Measurements from ENCODE around the gene PALMD.

- no peak for TF ChIP-seq CTCF (IDR thresholded peaks at IDR 0.05)
- TF ChIP-seq POLR2AphosphoS5 (IDR thresholded peaks at IDR 0.05) = no peak
- TF ChIP-seq POLR2A (IDR thresholded peaks at IDR 0.05) = no peak
These were observed 23.9 kb downstream of the PALMD start for GRCh38 chr1:99669821-99670220.

Data from prostate gland (tissue), 2 donors.